ENCODE measurements around the gene TBC1D7. TPM values are rescaled to one million over a fixed set of nuclear protein-coding genes. Genes with fewer than 3 reads are reported as not detected.
A peak's percentile ranks its signal among the peaks of the same experiment; 100 is the strongest.

Gene TBC1D7
- polyA plus RNA-seq, 2 of the 4 experiments (the other 2 are of a cell fraction), result 34.6 to 55.9 TPM

DNA sequence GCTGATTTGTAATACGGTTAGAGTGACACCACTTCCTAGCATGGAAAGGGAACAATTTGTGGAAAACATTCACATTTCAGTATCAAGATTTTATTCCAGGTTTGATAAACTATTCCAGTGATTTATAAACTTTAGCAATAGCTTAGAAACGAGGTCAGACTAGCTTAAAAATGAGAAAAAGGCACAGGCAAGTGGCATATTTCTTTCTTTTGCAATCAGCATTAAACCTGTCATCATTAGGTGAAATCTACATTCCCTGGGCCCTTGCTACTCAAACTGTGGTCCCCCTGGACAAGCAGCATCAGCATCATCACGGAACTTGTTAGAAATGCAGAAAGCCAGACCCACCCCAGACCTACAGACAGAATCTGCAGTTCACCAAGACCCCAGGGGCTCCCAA lies 29.9 kb downstream of the TBC1D7 start:
- POLR2A ChIA-PET, result interaction anchor here (2.1 kb wide), 1 partner anchor 30 kb away, joined by 5 read pairs; the partner anchor contains the start of gene TBC1D7
- FAIRE-seq, result no peak
- no peak for TF ChIP-seq NFE2L2 (conservative IDR thresholded peaks at IDR 0.05; ENCODE audit: low read length)
- no peak for TF ChIP-seq MAFK (IDR thresholded peaks at IDR 0.05; ENCODE audit: partially characterized antibody)
- no peak for TF ChIP-seq CHD4 (IDR thresholded peaks at IDR 0.05; ENCODE audit: borderline replicate concordance)
- no peak for TF ChIP-seq ZSCAN20 (CRISPR knock-in tag; IDR thresholded peaks at IDR 0.05)

DNA sequence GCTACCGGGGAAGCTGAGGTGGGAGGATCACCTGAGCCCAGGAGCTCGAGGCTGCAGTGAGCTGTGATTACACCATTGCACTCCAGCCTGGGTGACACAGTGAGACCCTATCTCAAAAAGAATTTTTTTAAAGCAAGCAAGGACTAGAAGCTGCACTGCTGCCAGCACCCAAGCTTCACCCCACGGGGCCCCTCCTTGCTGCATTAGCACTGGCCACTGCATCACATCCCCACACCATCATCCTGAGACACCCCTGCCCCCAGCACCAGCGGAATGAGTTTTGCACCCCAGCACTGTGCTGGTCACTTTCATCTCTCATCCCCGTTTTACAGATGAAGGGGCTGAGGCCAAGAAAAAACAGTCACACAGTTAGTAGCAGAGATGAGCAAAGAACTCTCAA lies 30.9 kb downstream of the TBC1D7 start:
- H3K4me3 ChIP-seq, result no peak overlapping the region
- 93% methylated on average over 4 of the region's 5 CpGs for WGBS (ENCODE audit: missing lambda C conversion rate)
- ATAC-seq, result no peak
- H3K4me2 ChIP-seq, result no peak overlapping the region
- no peak for TF ChIP-seq MAZ (IDR thresholded peaks at IDR 0.05; ENCODE audit: borderline replicate concordance, low read depth, low read length)
- no peak for TF ChIP-seq POLR2AphosphoS2 (conservative IDR thresholded peaks at IDR 0.05; ENCODE audit: low read length)
- no peak for TF ChIP-seq RARB (CRISPR knock-in tag; IDR thresholded peaks at IDR 0.05)
- TF ChIP-seq, protein P1, sequence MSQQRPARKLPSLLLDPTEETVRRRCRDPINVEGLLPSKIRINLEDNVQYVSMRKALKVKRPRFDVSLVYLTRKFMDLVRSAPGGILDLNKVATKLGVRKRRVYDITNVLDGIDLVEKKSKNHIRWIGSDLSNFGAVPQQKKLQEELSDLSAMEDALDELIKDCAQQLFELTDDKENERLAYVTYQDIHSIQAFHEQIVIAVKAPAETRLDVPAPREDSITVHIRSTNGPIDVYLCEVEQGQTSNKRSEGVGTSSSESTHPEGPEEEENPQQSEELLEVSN (IDR thresholded peaks at IDR 0.05; ENCODE audit: borderline replicate concordance, low read depth), result no peak
- TF ChIP-seq HEYL (CRISPR knock-in tag; IDR thresholded peaks at IDR 0.05), result no peak
- TF ChIP-seq, protein P2, sequence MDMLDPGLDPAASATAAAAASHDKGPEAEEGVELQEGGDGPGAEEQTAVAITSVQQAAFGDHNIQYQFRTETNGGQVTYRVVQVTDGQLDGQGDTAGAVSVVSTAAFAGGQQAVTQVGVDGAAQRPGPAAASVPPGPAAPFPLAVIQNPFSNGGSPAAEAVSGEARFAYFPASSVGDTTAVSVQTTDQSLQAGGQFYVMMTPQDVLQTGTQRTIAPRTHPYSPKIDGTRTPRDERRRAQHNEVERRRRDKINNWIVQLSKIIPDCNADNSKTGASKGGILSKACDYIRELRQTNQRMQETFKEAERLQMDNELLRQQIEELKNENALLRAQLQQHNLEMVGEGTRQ (IDR thresholded peaks at IDR 0.05), result no peak
- no peak for TF ChIP-seq JUN (IDR thresholded peaks at IDR 0.05)
- no peak for TF ChIP-seq BHLHE40 (IDR thresholded peaks at IDR 0.05; ENCODE audit: low read depth, low read length)
- peaks cover 8% of the 10 kb centered on the region for H3K4me1 ChIP-seq
- no peak overlapping the region for H3K27ac ChIP-seq
- no peak for FAIRE-seq
- no peak for DNase-seq (ENCODE audit: low read depth in 1 of 2, low spot score in 1 of 2)
- H3K9me3 ChIP-seq, result no peaks in the 10 kb centered on the region
- POLR2A ChIA-PET, result interaction anchor here (2.1 kb wide), 1 partner anchor 31 kb away, joined by 5 read pairs; the partner anchor contains the start of gene TBC1D7
- CTCF ChIA-PET, result interaction anchor here (1.0 to 1.3 kb wide), 3 partner anchors 14 to 386 kb away, joined by 3 read pairs; no protein-coding TSS in a partner anchor

More for the DNA sequence above, 29.9 kb downstream of the TBC1D7 start:
- Histone ChIP-seq H3K4me2 (no peak overlapping the region), H3K9me3 (no peaks in the 10 kb centered on the region), H3K4me3 (no peak overlapping the region), H3K27ac (peak overlapping the region in 1 of 2 experiments; percentile 87; a peak in 1 of 6 replicates), H3K4me1 (peaks cover 19% of the 10 kb centered on the region)
- WGBS (ENCODE audit: missing lambda C conversion rate), result 74% methylated on average over 3 of the region's 3 CpGs
- CTCF ChIA-PET, result interaction anchor here (0.9 to 1.3 kb wide), 4 partner anchors 11 to 387 kb away, joined by 3 read pairs; no protein-coding TSS in a partner anchor
- DNase-seq (ENCODE audit: low read depth in 1 of 2, low spot score in 1 of 2), result no peak
- no peak for ATAC-seq

DNA sequence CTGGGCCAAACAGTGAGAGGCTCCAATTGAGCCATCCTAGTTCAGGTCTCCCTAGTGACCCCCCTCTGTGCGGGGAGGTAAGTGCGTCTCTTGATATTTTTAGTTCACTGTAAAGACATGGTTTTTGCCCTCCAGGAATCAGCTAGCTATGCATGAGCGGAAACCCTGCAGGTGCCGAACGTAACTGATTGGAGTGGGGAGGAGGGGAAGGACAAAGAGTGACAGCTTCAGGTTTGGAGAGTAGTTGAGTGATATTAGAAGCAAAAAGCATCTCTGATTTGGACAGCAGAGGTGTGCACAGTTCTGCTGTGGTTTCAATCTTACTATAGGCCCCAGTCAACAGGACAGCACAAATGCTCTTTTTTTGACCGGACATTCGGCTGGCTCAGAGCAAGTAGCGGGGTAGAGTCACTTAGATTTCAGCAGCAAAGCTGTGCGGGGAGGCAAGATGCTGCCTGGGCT lies 31.8 kb downstream of the TBC1D7 start:
- 90% methylated on average over 9 of the region's 9 CpGs for WGBS (ENCODE audit: missing lambda C conversion rate)
- Histone ChIP-seq H3K4me3 (no peak overlapping the region), H3K4me1 (peaks cover under 1% of the 10 kb centered on the region; the same call in 1 of the 3 replicates), H3K27ac (no peak overlapping the region), H3K4me2 (no peak overlapping the region), H3K9me3 (no peaks in the 10 kb centered on the region)
- no peak for ATAC-seq
- ChIA-PET POLR2A (interaction anchor here (2.1 kb wide), 1 partner anchor 32 kb away, joined by 5 read pairs; the partner anchor contains the start of gene TBC1D7), CTCF (interaction anchor here (1.0 to 1.3 kb wide), 2 partner anchors 15 to 279 kb away, joined by 3 read pairs; no protein-coding TSS in a partner anchor)
- FAIRE-seq, result no peak
- TF ChIP-seq, protein P3, sequence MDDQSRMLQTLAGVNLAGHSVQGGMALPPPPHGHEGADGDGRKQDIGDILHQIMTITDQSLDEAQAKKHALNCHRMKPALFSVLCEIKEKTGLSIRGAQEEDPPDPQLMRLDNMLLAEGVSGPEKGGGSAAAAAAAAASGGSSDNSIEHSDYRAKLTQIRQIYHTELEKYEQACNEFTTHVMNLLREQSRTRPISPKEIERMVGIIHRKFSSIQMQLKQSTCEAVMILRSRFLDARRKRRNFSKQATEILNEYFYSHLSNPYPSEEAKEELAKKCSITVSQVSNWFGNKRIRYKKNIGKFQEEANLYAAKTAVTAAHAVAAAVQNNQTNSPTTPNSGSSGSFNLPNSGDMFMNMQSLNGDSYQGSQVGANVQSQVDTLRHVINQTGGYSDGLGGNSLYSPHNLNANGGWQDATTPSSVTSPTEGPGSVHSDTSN (IDR thresholded peaks at IDR 0.05), result no peak
- no peak for DNase-seq (ENCODE audit: low read depth in 1 of 2, low spot score in 1 of 2)

DNA sequence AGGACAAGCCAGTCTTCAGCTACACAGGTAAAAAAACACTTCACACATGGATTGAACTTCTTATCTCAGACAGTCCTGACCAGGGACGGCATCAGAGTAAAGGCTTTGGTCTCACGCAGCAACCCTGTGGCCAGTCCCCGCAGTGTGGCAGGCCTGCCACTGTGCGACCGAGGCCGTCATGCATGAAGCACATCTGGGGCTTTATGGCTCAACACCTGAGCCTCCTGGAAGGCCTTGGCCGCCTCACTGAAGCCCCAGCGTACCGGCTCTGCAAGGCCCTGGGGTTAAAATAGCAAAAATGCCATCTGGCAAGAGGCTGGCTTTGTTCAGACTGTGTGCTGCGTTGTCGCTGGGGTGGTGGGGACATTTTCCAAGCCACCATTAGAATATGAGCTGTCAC lies 32.8 kb downstream of the TBC1D7 start:
- WGBS (ENCODE audit: missing lambda C conversion rate), result no CpG with 5 or more reads among the region's 11 CpGs
- peak overlapping the region in 1 of 2 experiments; percentile 16; a peak in 1 of 6 replicates for H3K27ac ChIP-seq
- no peak for TF ChIP-seq KDM1A (IDR thresholded peaks at IDR 0.05; ENCODE audit: low read depth)
- no peak for TF ChIP-seq ZFP36 (IDR thresholded peaks at IDR 0.05; ENCODE audit: borderline replicate concordance, partially characterized antibody)
- no peak overlapping the region for H3K4me2 ChIP-seq
- no peaks in the 10 kb centered on the region for H3K4me1 ChIP-seq
- ChIA-PET CTCF (no interaction called here), POLR2A (no interaction called here)
- H3K4me3 ChIP-seq, result no peak overlapping the region
- FAIRE-seq, result no peak
- no peak for DNase-seq (ENCODE audit: low read depth in 1 of 2, low spot score in 1 of 2)
- no peaks in the 10 kb centered on the region for H3K9me3 ChIP-seq
- ATAC-seq, result no peak

Measured in A549 (cell line).